ENCODE data around the gene MPC1L.
A peak's percentile ranks its signal among the peaks of the same experiment; 100 is the strongest.

- TF ChIP-seq, protein P1, sequence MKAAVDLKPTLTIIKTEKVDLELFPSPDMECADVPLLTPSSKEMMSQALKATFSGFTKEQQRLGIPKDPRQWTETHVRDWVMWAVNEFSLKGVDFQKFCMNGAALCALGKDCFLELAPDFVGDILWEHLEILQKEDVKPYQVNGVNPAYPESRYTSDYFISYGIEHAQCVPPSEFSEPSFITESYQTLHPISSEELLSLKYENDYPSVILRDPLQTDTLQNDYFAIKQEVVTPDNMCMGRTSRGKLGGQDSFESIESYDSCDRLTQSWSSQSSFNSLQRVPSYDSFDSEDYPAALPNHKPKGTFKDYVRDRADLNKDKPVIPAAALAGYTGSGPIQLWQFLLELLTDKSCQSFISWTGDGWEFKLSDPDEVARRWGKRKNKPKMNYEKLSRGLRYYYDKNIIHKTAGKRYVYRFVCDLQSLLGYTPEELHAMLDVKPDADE (IDR thresholded peaks at IDR 0.05) = no peak
- TF ChIP-seq, protein P2, sequence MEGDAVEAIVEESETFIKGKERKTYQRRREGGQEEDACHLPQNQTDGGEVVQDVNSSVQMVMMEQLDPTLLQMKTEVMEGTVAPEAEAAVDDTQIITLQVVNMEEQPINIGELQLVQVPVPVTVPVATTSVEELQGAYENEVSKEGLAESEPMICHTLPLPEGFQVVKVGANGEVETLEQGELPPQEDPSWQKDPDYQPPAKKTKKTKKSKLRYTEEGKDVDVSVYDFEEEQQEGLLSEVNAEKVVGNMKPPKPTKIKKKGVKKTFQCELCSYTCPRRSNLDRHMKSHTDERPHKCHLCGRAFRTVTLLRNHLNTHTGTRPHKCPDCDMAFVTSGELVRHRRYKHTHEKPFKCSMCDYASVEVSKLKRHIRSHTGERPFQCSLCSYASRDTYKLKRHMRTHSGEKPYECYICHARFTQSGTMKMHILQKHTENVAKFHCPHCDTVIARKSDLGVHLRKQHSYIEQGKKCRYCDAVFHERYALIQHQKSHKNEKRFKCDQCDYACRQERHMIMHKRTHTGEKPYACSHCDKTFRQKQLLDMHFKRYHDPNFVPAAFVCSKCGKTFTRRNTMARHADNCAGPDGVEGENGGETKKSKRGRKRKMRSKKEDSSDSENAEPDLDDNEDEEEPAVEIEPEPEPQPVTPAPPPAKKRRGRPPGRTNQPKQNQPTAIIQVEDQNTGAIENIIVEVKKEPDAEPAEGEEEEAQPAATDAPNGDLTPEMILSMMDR (conservative IDR thresholded peaks at IDR 0.05; ENCODE audit: low read depth in 2 of 2) = peak; percentile 48 to 50
- TF ChIP-seq CREB1 (CRISPR knock-in tag; IDR thresholded peaks at IDR 0.05; ENCODE audit: low read depth) (peak; percentile 71), EZH2 (IDR thresholded peaks at IDR 0.05; ENCODE audit: low read depth, unreplicated experiment) (no peak), POLR2AphosphoS5 (IDR thresholded peaks at IDR 0.05; ENCODE audit: low read depth) (peak; percentile 72), ZNF331 (CRISPR knock-in tag; IDR thresholded peaks at IDR 0.05; ENCODE audit: low read depth) (no peak), JUNB (IDR thresholded peaks at IDR 0.05; ENCODE audit: unreplicated experiment) (no peak), ZNF114 (CRISPR knock-in tag; IDR thresholded peaks at IDR 0.05) (no peak), ZNF462 (CRISPR knock-in tag; IDR thresholded peaks at IDR 0.05) (no peak)
Measured at GRCh38 chrX:40647307-40648197, 24.3 kb downstream of the MPC1L start, which contains the start of gene CXorf38.
